Esophagus squamous epithelium (tissue), 5 donors: ENCODE data around the gene KAZN. TPM values are rescaled to one million over a fixed set of nuclear protein-coding genes. Genes with fewer than 3 reads are reported as not detected.

ENCODE experiments used
- DNase-seq: peaks from one replicate; lab custom pipeline; 2025; lab: John Stamatoyannopoulos, UW
- H3K27ac ChIP-seq, 4 donors: fragments of 200-600 bp; sonication (generic); one replicate each; pipeline ENCODE4 v1.5.1; 2016 to 2019; ENCODE audit warnings: mild to moderate bottlenecking in 1 of 4
- H3K27me3 ChIP-seq, 4 donors: fragments of 200-600 bp; sonication (generic); 1 replicate in 3 of 4; 2 replicates in 1 of 4; pipeline versions ENCODE4 v1.5.1 to v1.6.0; 2017 to 2021; ENCODE audit warnings: antibody characterized with exemption in 1 of 4
- H3K36me3 ChIP-seq, 3 donors: fragments of 200-600 bp; sonication (generic); one replicate each; pipeline ENCODE4 v1.5.1; 2016 to 2019
- H3K4me1 ChIP-seq, 3 donors: fragments of 200-600 bp; sonication (generic); one replicate each; pipeline ENCODE4 v1.5.1; 2017 to 2019
- H3K4me3 ChIP-seq, 4 donors: fragments of 200-600 bp; sonication (generic); 1 replicate in 3 of 4; 2 replicates in 1 of 4; pipeline ENCODE4 v1.5.1; 2016 to 2019; ENCODE audit warnings: mild to moderate bottlenecking in 2 of 4, moderate library complexity in 1 of 4
- H3K9me3 ChIP-seq, 3 donors: fragments of 200-600 bp; sonication (generic); one replicate each; pipeline ENCODE4 v1.5.1; 2016 to 2019
- POLR2A ChIP-seq, 4 donors: fragments of 450-650 bp; IDR thresholded peaks; one replicate each; pipeline ENCODE4 v1.6.1; 2017; ENCODE audit warnings: antibody characterized with exemption in 4 of 4, mild to moderate bottlenecking in 4 of 4, moderate library complexity in 3 of 4
- WGBS, 2 donors: methylation state at CpG; one replicate each; pipeline ENCODE4 v1.1.5; 2018; 5-methylcytosine and 5-hydroxymethylcytosine counted together
- intact Hi-C: fragments of 100-400 bp; cut with DNase I; formaldehyde crosslinking; loops from one replicate; pipeline ENCODE4 v1.15.0; 2022
- total RNA-seq, 4 donors: library from RNA; depleted of rRNA; stranded (reverse); fragments of >200 nt; gene quantifications; one replicate each; pipeline ENCODE4 v1.1.0, GENCODE V29; 2016
- TF ChIP-seq, protein P1 (sequence below), 6 experiments: fragments of 450-650 bp in 4 of 6; fragments of 200-600 bp in 2 of 6; sonication (generic) in 2 of 6; IDR thresholded peaks; one replicate each; pipeline ENCODE4 v1.5.1; 2016 to 2019; ENCODE audit warnings: antibody characterized with exemption in 6 of 6, mild to moderate bottlenecking in 4 of 6, moderate library complexity in 4 of 6
- donor health status: DM: yes; HTN: yes; CAD: no.

Gene KAZN
- total RNA-seq, 4 donors from 2014 or later, result 25.0 to 54.5 (median 30.8) TPM

DNA sequence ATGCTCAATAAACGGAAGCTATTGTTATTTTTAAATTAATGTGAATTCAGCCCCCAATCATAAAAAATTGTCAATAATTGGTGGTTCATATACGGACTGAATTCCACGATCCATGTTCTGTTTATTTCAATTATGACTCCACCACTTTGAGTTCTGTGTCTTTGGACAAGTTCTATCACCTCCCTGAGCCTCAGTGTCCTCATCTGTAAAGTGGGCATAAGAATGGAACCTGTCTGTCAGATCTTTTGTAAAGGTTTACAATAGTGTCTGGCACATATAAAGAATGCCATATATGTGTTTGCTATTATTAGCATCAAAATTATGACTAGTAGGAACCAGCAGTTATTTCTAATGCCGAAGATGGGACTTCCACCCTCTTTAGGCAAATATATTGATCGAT, 183.3 kb downstream of the KAZN start:
- no peaks in the 10 kb centered on the region for H3K9me3 ChIP-seq
- no peak overlapping the region for H3K27ac ChIP-seq
- WGBS, 2 donors, result 82 to 95% methylated on average over 5 of the region's 5 CpGs
- no peak for DNase-seq
- H3K4me1 ChIP-seq, result peaks cover 0 to 11% (median 0%) of the 10 kb centered on the region in 3 donors
- no peaks in the 10 kb centered on the region for H3K36me3 ChIP-seq
- intact Hi-C loops, result no loop called here
- H3K27me3 ChIP-seq, result no peaks in the 10 kb centered on the region
- H3K4me3 ChIP-seq, result no peak overlapping the region
- no peak for TF ChIP-seq POLR2A (IDR thresholded peaks at IDR 0.05)
- TF ChIP-seq, protein P1, sequence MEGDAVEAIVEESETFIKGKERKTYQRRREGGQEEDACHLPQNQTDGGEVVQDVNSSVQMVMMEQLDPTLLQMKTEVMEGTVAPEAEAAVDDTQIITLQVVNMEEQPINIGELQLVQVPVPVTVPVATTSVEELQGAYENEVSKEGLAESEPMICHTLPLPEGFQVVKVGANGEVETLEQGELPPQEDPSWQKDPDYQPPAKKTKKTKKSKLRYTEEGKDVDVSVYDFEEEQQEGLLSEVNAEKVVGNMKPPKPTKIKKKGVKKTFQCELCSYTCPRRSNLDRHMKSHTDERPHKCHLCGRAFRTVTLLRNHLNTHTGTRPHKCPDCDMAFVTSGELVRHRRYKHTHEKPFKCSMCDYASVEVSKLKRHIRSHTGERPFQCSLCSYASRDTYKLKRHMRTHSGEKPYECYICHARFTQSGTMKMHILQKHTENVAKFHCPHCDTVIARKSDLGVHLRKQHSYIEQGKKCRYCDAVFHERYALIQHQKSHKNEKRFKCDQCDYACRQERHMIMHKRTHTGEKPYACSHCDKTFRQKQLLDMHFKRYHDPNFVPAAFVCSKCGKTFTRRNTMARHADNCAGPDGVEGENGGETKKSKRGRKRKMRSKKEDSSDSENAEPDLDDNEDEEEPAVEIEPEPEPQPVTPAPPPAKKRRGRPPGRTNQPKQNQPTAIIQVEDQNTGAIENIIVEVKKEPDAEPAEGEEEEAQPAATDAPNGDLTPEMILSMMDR (IDR thresholded peaks at IDR 0.05), result no peak

DNA sequence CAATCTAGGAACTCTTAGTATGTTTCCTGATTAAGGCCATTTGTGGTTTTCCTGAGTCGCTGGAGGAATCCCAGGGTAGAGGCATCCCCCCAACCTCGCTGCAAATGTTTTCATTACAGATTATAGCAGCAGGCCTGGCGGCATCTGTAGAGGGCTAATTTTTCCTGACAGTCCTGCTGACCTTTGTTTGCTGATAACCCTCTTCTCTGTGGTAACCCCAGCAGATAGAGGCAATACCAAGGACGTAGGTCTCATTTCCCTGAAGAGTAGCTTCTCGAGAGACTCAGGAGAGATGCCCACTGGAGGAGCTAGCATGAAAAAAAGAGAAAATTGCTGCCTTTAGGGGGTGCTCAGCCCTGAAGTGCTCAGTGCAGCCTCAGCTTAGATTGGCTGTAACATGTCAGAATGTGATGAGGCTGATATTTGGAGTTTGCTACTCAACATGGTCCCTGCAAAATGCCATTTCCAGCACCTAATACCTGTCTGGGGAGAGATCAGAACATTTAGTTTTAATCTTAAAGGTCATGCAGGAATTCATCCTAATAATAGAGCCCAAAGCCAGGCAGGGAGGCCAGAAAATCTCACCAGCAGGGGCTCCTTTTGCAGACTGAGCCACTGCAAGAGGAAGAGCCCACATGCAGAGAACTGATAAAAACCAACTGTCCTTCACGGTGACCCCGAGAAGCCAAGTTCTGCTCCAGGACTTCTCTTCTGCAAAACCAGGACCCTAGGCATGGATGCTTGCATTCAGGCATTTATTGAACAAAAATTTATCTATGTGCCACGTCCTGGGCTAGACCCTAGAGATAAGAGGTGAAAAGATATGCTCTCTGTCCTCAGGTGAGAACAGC, 184.5 kb downstream of the KAZN start:
- no peaks in the 10 kb centered on the region for H3K36me3 ChIP-seq
- no peaks in the 10 kb centered on the region for H3K9me3 ChIP-seq
- H3K4me3 ChIP-seq, result no peak overlapping the region
- intact Hi-C loops, result no loop called here
- TF ChIP-seq POLR2A (IDR thresholded peaks at IDR 0.05), result no peak
- TF ChIP-seq, protein P1 (IDR thresholded peaks at IDR 0.05), result no peak
- no peak for DNase-seq
- no peak overlapping the region for H3K27ac ChIP-seq
- 70 to 75% methylated on average over 7 to 8 of the region's 8 CpGs for WGBS, 2 donors
- H3K4me1 ChIP-seq, result peaks cover 0 to 19% (median 0%) of the 10 kb centered on the region in 3 donors
- no peaks in the 10 kb centered on the region for H3K27me3 ChIP-seq

DNA sequence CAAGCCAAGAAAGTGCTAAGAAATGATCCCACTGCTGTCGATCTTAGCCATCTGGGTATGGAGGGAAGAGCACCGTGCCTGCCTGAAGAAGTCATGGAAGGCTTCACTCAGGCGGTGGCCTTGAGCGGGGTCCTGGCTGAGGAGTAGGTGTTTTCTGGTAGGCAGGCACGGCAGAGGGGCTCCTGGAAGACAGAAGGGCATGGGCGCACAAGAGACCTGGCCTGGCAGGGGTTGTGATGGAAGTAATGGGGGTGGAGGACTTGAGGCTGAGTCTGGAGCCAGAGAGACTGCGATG, 185.1 kb downstream of the KAZN start:
- intact Hi-C loops, result no loop called here
- no peak for TF ChIP-seq POLR2A (IDR thresholded peaks at IDR 0.05)
- TF ChIP-seq, protein P1 (IDR thresholded peaks at IDR 0.05), result no peak
- Histone ChIP-seq H3K27me3 (no peaks in the 10 kb centered on the region), H3K4me3 (no peak overlapping the region), H3K36me3 (no peaks in the 10 kb centered on the region), H3K27ac (no peak overlapping the region), H3K9me3 (no peaks in the 10 kb centered on the region), H3K4me1 (peaks cover 0 to 23% (median 0%) of the 10 kb centered on the region in 3 donors)
- 88 to 95% methylated on average over 7 of the region's 7 CpGs for WGBS, 2 donors
- DNase-seq, result no peak

DNA sequence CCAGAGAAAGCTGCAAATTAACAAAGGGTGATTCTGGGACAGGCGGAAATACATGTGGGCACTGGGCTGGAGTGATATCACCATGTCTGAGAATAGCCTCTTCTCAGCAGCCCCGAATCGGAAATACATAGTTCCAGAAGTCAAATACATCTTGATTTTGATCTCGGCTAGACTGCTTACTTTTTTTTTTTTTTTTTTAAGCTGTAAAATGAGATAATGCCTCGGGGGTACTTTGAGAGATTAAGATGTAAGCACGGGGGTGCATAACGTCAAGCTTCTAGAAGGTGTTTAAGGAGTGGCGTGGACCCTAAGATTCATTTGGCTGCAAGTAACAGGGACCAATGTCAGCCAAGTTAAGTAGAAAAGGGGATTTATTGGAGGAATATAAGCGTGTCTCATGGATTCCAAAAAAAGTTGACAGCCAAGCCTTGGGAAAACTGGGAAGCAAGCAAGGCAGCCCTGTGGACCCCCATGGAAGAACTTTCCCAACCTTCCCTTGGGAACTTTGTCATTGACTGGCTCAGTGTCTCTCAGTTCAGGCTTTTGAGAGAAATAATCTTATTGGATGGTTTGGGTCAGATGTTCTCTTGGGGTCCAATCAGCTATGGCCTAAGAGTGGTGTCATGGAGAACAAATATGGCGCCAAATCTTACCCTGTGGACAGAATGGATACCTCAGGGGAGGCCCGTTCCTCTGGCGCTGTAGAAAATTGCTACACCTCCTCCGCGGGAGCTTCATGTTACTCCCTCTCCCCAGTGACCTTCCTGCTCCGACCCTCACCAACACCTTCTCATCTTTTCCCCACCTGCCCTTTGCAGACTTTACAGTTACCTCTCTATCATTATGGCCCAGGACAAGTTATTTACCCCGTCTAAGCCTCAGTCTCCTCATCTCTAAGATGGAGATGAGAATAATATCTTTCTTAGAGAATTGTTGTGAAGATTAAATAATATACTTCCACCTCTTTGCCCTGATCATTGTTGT, 186.6 kb downstream of the KAZN start:
- intact Hi-C loops, result no loop called here
- H3K4me1 ChIP-seq, result peaks cover 0 to 17% (median 0%) of the 10 kb centered on the region in 3 donors

More for the DNA sequence above, 186.6 kb downstream of the KAZN start:
- no peak overlapping the region for H3K27ac ChIP-seq
- H3K36me3 ChIP-seq, result no peaks in the 10 kb centered on the region
- WGBS, 2 donors, result 84 to 86% methylated on average over 16 of the region's 16 CpGs
- H3K27me3 ChIP-seq, result no peaks in the 10 kb centered on the region
- H3K4me3 ChIP-seq, result no peak overlapping the region
- DNase-seq, result no peak
- TF ChIP-seq, protein P1 (IDR thresholded peaks at IDR 0.05), result no peak
- TF ChIP-seq POLR2A (IDR thresholded peaks at IDR 0.05), result no peak
- no peaks in the 10 kb centered on the region for H3K9me3 ChIP-seq
